Measurements from ENCODE around the gene TMEM121B.
"Not testable (repeated sequence)": the region's sequence is repeated elsewhere in the genome, so short reads cannot be mapped to it uniquely, and the experiment has no call there.

Gene TMEM121B

DNA sequence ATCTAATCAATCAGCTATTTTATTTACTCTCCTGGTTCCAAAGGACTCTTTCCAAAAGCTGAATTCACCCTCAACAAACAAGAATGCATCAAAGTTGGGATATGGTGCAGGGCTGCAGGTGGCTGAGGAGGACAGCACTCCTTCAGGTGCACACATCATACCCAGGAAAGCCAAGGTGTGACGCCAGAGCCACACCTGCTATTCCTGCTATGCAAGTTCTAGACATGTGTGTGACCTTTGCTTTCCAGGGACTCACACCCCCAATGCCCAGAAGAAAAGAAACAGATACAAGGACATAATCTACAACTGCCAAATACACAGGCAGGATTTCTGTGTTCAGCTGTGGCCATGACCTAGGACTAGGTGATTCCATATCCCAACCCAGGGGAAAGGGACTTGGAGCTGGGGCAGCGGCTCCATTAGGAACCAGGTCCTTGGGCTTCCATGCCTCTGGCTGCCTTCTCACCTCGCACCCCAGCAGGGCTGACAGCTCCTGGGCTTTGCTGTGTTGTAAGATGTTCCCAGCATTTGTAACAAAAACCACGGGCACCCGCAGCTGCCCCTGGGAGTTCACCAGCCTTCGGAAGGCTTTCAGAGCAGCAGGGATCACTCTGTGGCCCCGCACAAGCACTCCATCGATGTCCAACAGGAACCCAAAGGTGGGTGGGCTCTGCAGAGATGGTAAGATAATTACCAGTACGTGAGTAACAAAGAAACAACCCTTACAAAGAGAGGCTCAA lies 28.1 kb upstream of the TMEM121B start:
- H3K4me1 ChIP-seq (ENCODE audit: insufficient read depth, low read length) = no peaks in the 10 kb centered on the region
- no peaks in the 10 kb centered on the region for H3K9me3 ChIP-seq (ENCODE audit: low read length)
- H3K36me3 ChIP-seq (ENCODE audit: insufficient read depth, low read length) = peaks cover 23% of the 10 kb centered on the region
- H3K4me3 ChIP-seq (ENCODE audit: low read length) = no peak overlapping the region
- no peak overlapping the region for H2AFZ ChIP-seq (ENCODE audit: low read depth, low read length)
- no peaks in the 10 kb centered on the region for H3K27me3 ChIP-seq (ENCODE audit: insufficient read depth, low read length)

DNA sequence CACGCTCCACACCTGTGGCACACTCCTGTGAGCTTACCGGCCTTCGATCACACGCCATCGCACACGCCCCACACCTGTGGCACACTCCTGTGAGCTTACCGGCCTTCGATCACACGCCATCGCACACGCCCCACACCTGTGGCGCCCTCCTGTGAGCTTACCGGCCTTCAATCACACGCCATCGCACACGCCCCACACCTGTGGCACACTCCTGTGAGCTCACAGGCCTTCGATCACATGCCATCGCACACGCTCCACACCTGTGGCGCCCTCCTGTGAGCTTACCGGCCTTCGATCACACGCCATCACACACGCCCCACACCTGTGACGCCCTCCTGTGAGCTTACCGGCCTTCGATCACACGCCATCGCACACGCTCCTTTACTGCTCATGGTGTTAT lies 26.3 kb upstream of the TMEM121B start:
- not testable (repeated sequence) for H3K9me3 ChIP-seq (ENCODE audit: low read length); H3K27me3 ChIP-seq (ENCODE audit: insufficient read depth, low read length); H3K4me3 ChIP-seq (ENCODE audit: low read length); H3K4me1 ChIP-seq (ENCODE audit: insufficient read depth, low read length); H2AFZ ChIP-seq (ENCODE audit: low read depth, low read length)
- H3K36me3 ChIP-seq (ENCODE audit: insufficient read depth, low read length) = peaks cover 38% of the 10 kb centered on the region

DNA sequence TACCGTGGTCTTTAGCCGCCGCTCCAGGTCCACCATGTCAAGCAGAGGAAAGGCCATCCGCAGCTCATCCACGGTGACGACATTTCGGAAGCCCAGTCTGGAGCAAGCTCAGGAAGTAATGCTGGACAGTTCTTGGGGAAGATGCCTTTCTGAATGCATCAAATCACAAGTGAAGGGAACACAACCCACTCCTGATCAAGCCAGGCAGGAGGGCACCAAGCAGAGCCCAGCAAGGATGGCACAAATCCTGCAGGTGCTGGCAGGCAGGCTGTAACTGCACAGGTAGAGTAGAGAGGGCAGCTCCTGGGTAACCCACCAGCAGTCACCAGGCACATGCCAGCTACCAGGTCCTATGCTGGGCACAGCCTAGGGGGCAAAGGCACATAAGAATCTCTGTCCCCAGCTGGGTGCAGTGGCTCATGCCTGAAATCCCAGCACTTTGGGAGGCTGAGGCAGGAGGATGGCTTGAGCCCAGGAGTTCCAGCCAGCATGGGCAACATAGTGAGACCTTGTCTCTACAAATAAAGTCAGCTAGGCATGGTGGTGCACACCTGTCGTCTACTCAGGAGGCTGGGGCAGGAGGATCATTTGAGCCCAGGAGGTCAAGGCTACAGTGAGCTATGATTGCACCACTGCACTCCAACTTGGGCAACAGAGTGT lies 24.0 kb upstream of the TMEM121B start:
- H3K36me3 ChIP-seq (ENCODE audit: insufficient read depth, low read length) = peaks cover 57% of the 10 kb centered on the region
- H2AFZ ChIP-seq (ENCODE audit: low read depth, low read length) = no peak overlapping the region

DNA sequence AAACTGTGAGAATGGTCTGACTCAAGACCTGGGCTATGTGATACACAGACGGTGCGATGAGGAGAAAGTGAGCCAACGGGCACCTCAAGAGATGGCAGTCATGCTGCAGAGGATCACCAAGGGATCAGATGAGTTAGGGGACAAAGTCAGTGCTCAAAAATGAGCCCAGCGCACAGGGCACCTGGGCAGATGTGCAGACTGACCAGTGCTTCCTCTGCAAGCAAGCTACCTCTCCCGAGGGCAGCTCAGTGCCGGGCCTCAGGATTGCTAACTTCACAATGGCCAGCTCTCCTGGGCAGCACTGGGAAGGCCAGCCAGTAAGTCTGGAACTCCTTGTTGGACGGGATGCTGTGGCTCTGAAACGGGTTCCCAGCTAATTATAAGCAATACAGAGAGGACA lies 22.7 kb upstream of the TMEM121B start:
- Histone ChIP-seq H3K4me1 (ENCODE audit: insufficient read depth, low read length) (no peaks in the 10 kb centered on the region), H3K36me3 (ENCODE audit: insufficient read depth, low read length) (peaks cover 51% of the 10 kb centered on the region), H3K27me3 (ENCODE audit: insufficient read depth, low read length) (no peaks in the 10 kb centered on the region), H2AFZ (ENCODE audit: low read depth, low read length) (no peak overlapping the region), H3K4me3 (ENCODE audit: low read length) (no peak overlapping the region), H3K9me3 (ENCODE audit: low read length) (no peaks in the 10 kb centered on the region)

More for the DNA sequence above, 24.0 kb upstream of the TMEM121B start:
- H3K27me3 ChIP-seq (ENCODE audit: insufficient read depth, low read length) = no peaks in the 10 kb centered on the region
- H3K9me3 ChIP-seq (ENCODE audit: low read length) = no peaks in the 10 kb centered on the region
- H3K4me3 ChIP-seq (ENCODE audit: low read length) = no peak overlapping the region
- H3K4me1 ChIP-seq (ENCODE audit: insufficient read depth, low read length) = no peaks in the 10 kb centered on the region

DNA sequence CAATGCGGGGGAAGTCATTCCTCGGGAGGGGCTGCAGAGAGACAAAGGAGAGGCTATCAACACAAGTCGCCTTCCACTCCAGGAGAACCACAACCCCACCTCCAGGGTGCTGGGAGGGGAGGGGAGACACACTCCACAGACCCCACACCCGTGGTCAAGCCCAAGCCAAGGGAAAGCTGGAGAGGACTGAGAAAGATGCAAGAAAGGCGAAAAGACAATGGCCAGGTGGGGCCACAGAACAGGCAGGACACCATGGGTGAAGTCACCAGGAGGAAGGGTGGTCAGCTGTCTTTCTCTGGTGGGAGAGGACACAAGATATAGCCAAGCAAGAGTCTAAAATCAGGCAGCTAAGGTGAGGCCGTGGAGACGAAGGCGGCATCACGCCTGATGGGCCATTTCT lies 21.9 kb upstream of the TMEM121B start:
- Histone ChIP-seq H3K36me3 (ENCODE audit: insufficient read depth, low read length) (peaks cover 53% of the 10 kb centered on the region), H3K4me1 (ENCODE audit: insufficient read depth, low read length) (no peaks in the 10 kb centered on the region), H3K4me3 (ENCODE audit: low read length) (no peak overlapping the region), H3K27me3 (ENCODE audit: insufficient read depth, low read length) (no peaks in the 10 kb centered on the region), H2AFZ (ENCODE audit: low read depth, low read length) (no peak overlapping the region), H3K9me3 (ENCODE audit: low read length) (no peaks in the 10 kb centered on the region)

DNA sequence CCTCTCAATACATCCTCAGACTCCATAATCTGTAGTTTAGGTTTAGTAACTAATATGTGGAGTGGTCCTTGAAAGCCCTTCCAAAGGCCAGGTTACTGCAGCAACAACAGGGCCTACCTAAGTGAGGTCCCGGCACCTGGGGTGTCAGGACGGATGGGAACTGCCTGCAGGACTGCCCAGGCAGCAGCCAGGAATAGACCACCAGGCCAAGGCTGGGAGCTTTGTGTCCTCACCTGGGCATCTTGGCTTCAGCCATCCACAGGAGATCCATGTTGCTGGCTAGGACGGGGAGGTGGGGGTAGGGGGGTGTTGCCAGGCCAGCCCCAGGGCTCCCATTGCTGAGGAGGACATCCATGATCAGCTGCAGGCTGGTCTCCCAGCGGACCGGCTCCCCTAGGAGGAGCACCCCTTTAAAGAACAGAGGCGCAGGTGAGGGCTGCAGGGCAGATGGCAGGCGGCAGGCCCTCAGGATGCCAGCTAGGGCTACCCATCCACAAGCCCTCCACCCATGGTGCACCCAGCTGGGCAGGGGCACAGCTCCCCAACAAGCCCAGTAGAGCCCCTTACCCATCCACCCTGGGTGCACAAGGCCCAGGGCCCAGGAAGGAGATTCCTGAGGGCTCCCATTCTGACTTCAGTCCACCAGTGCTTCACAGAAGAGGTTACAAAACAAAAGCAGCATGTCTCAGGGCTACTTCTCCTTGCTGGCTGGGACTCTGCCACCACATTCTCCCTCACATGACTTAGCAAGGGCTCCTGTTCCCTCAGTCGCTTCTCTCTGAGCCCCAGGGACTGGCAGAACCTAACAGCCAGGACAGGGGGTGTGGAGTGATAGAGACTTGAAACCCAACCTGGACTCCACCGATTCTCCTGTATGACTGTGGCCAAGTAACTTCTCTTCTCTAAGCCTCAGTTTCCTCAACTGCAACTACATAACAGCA lies 19.9 kb upstream of the TMEM121B start:
- no peak overlapping the region for H2AFZ ChIP-seq (ENCODE audit: low read depth, low read length)
- H3K36me3 ChIP-seq (ENCODE audit: insufficient read depth, low read length) = peaks cover 60% of the 10 kb centered on the region

DNA sequence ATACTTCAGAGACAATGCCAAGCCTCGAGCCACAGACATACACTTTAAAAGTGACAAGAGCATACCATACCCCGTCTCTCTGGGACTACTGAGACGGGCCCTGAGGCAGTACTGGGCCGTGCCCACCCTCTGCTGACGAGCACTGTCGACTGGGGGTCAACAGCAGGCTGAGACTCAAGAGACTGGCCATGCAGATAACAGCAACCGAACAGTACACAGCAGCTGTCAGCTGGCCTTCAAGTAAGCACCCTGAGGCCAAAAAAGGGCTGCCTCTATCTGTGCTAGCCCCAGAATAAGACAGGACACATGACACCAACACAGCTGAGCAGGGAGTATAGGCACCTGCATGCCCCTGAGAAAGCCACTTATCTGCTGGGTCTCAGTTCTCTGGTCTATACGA lies 18.9 kb upstream of the TMEM121B start:
- H2AFZ ChIP-seq (ENCODE audit: low read depth, low read length) = no peak overlapping the region
- no peaks in the 10 kb centered on the region for H3K27me3 ChIP-seq (ENCODE audit: insufficient read depth, low read length)
- H3K4me1 ChIP-seq (ENCODE audit: insufficient read depth, low read length) = no peaks in the 10 kb centered on the region
- no peak overlapping the region for H3K4me3 ChIP-seq (ENCODE audit: low read length)
- peaks cover 57% of the 10 kb centered on the region for H3K36me3 ChIP-seq (ENCODE audit: insufficient read depth, low read length)
- no peaks in the 10 kb centered on the region for H3K9me3 ChIP-seq (ENCODE audit: low read length)

More for the DNA sequence above, 19.9 kb upstream of the TMEM121B start:
- Histone ChIP-seq H3K27me3 (ENCODE audit: insufficient read depth, low read length) (no peaks in the 10 kb centered on the region), H3K9me3 (ENCODE audit: low read length) (no peaks in the 10 kb centered on the region), H3K4me3 (ENCODE audit: low read length) (no peak overlapping the region), H3K4me1 (ENCODE audit: insufficient read depth, low read length) (no peaks in the 10 kb centered on the region)

DNA sequence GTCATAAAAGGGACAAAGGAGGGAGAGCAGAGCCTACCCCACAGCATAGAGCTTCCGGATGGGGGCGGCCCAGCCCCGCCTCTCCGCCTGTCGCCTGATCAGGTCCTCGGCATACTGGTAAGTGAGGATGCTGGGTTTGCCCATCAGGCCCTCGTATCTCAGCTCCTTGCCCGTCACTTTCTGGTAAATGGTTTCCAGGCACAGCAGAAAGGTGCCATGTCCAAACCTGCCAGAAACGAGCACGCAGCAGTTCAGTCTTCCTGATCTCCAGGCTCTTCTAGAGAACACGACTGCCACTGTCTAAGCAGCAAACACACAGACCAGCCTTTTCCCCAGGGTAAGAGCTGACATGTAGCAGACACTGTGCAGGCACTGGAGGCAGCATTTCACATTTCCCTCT lies 17.4 kb upstream of the TMEM121B start:
- H3K9me3 ChIP-seq (ENCODE audit: low read length) = no peaks in the 10 kb centered on the region
- no peaks in the 10 kb centered on the region for H3K4me1 ChIP-seq (ENCODE audit: insufficient read depth, low read length)
- H3K4me3 ChIP-seq (ENCODE audit: low read length) = no peak overlapping the region
- no peak overlapping the region for H2AFZ ChIP-seq (ENCODE audit: low read depth, low read length)
- no peaks in the 10 kb centered on the region for H3K27me3 ChIP-seq (ENCODE audit: insufficient read depth, low read length)
- peaks cover 47% of the 10 kb centered on the region for H3K36me3 ChIP-seq (ENCODE audit: insufficient read depth, low read length)

DNA sequence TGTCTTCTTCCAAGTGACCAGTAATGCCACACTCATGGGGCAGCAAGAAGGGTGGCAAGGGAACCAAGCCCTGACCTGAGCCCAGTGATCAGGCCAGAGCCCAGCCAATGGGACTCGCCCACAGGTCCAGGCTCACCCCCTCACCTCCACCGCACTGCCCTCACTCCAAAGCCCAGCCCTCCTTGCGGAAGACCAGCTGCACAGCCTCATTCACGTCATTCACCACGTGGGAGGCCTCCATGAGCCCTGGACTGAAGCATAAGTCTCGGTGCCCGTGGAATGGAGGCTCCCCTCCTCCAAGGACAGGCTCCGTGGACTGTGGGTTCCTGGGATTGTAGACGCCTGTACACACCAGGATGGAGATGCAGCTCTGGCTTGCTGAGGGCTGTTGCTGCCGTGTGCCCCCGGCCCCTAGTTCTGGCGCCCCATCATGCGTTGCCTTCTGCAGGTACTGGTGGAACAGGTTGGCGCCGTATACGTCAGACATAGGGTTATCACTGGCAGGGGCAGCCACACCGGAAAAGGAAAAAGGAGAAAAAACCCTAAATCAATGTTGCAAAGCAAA lies 16.8 kb upstream of the TMEM121B start:
- no peak overlapping the region for H2AFZ ChIP-seq (ENCODE audit: low read depth, low read length)
- no peaks in the 10 kb centered on the region for H3K27me3 ChIP-seq (ENCODE audit: insufficient read depth, low read length)
- no peak overlapping the region for H3K4me3 ChIP-seq (ENCODE audit: low read length)
- peaks cover 42% of the 10 kb centered on the region for H3K36me3 ChIP-seq (ENCODE audit: insufficient read depth, low read length)
- no peaks in the 10 kb centered on the region for H3K9me3 ChIP-seq (ENCODE audit: low read length)
- no peaks in the 10 kb centered on the region for H3K4me1 ChIP-seq (ENCODE audit: insufficient read depth, low read length)

DNA sequence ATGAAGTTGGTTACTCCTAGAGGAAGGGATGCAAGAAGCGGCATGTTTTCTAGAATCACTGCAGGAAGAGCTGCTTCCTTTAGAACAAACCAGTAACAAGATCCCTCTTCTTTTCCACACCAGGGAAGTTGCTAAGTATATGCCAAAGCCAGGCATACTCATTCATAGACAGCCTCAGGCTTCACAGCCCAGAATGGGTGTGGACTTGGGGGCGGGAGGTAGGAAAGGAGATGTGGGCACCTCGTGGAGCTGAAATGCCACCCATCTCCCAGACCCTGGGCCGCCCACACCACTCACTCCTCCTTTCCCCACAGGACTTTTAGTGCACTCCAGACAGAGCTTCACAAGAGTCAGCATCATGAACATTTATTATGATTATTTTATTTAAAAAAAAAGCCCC lies 16.0 kb upstream of the TMEM121B start:
- Histone ChIP-seq H2AFZ (ENCODE audit: low read depth, low read length) (no peak overlapping the region), H3K27me3 (ENCODE audit: insufficient read depth, low read length) (no peaks in the 10 kb centered on the region)

DNA sequence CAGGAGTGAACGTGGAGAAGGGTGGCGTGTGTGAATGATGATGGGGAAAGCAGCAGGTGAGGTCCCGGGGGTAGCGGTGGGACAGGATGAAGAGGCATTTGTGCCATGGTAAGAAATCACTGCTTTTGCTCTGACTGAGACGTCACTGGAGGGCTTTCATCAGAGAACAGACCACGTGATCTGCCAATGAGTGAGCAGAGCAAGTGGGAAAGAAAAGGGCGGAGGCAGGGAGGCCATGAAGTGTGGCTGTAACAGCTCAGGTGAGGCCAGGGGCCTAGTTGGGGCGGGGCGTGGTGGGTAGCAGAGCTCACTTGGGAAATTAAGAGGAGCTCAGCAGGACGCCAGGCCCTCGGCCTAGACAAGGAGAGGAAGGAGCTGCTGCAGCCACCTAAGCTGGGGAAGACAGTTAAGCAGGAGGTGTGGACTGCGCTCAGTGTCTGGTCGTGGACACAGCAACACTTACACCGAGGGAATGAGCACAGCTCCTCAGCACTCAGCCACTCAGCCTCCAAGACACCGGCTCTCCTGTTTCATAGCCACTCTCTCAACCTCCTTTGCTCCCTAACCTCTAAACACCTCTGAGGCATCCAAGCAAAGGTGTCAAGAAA lies 14.1 kb upstream of the TMEM121B start:
- no peaks in the 10 kb centered on the region for H3K9me3 ChIP-seq (ENCODE audit: low read length)
- peaks cover 10% of the 10 kb centered on the region for H3K4me1 ChIP-seq (ENCODE audit: insufficient read depth, low read length)
- H3K27me3 ChIP-seq (ENCODE audit: insufficient read depth, low read length) = no peaks in the 10 kb centered on the region
- no peak overlapping the region for H2AFZ ChIP-seq (ENCODE audit: low read depth, low read length)
- peaks cover 18% of the 10 kb centered on the region for H3K36me3 ChIP-seq (ENCODE audit: insufficient read depth, low read length)
- no peak overlapping the region for H3K4me3 ChIP-seq (ENCODE audit: low read length)

More for the DNA sequence above, 16.0 kb upstream of the TMEM121B start:
- Histone ChIP-seq H3K4me1 (ENCODE audit: insufficient read depth, low read length) (peaks cover under 1% of the 10 kb centered on the region), H3K9me3 (ENCODE audit: low read length) (no peaks in the 10 kb centered on the region), H3K4me3 (ENCODE audit: low read length) (no peak overlapping the region), H3K36me3 (ENCODE audit: insufficient read depth, low read length) (peaks cover 35% of the 10 kb centered on the region)

DNA sequence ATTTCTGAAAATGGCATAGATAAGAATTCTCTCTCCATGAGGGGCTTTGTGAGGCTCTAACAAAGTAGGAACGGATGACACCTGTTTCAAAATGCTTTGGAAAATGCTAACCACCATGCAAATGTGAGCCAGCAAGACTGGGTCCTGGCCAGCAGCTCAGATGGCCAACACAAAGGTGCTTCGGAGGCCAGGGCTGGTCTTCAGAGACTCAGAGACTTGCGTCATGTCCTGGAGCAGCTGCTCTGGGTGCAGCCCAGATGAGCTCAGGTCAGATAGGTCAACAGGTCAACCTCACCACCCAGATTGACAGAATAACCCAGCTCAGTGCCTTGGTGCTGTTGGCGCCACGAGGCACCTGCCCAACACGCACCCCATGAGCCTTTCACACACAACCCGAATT lies 12.0 kb upstream of the TMEM121B start:
- Histone ChIP-seq H3K9me3 (ENCODE audit: low read length) (no peaks in the 10 kb centered on the region), H2AFZ (ENCODE audit: low read depth, low read length) (no peak overlapping the region), H3K4me3 (ENCODE audit: low read length) (no peak overlapping the region), H3K4me1 (ENCODE audit: insufficient read depth, low read length) (peaks cover 10% of the 10 kb centered on the region), H3K27me3 (ENCODE audit: insufficient read depth, low read length) (no peaks in the 10 kb centered on the region), H3K36me3 (ENCODE audit: insufficient read depth, low read length) (peaks cover 12% of the 10 kb centered on the region)

All from neuron (in vitro differentiated cells).